ENCODE measurements around the gene KMT2B.
"Not testable (repeated sequence)": the region's sequence is repeated elsewhere in the genome, so short reads cannot be mapped to it uniquely, and the experiment has no call there.

Gene KMT2B

GRCh38 chr19:35717665-35718344, at the start of gene KMT2B:
Gene KMT2B (plus strand): TSS chr19:35718003. CDS start chr19:35718019, 16 bp downstream.
- peak within 1 kb of the TSS; percentile 92 to 100 (median 98) for H3K4me2 ChIP-seq
- peaks cover 36 to 71% (median 41%) of the 10 kb centered on the region in 11 experiments; a peak in 21 of 22 replicates for H4K20me1 ChIP-seq
- H3K4me1 ChIP-seq, result peaks cover 32 to 52% (median 49%) of the 10 kb centered on the region in 10 experiments
- H3K36me3 ChIP-seq, result peaks cover 23 to 35% (median 33%) of the 10 kb centered on the region in 11 experiments
- peak within 1 kb of the TSS; percentile 92 to 98 (median 95) for H3K9ac ChIP-seq
- no peaks in the 10 kb centered on the region for H3K27me3 ChIP-seq
- TF ChIP-seq Cebpa-rat (IDR thresholded peaks at IDR 0.05), result no peak
- no peaks in the 10 kb centered on the region for H3K9me3 ChIP-seq (replicated peaks in 1 of 11)
- peak within 1 kb of the TSS; percentile 73 to 98 (median 90) for H3K4me3 ChIP-seq
- H3K27ac ChIP-seq, result peak within 1 kb of the TSS; percentile 86 to 96 (median 93)

DNA sequence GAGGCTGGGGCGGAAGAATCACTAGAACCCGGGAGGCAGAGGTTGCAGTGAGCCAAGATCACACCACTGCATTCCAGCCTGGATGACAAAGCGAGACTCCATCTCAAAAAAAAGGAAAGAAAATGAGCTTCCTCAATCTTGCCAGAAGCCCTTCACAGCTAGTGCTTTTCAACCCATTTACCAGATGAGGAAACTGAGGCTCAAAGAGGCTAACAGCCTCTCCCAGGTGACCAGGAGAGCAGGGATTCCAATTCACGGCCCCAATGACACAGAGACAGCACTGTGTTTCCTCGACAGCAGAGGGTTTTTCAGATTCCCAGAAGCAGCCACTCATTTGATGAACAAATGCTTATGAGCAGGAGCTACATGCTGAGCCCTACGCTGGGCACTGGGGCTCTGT, 48.2 kb upstream of the KMT2B start:
- Histone ChIP-seq H3K4me1 (peaks cover 0 to 7% (median 3%) of the 10 kb centered on the region in 10 experiments; a peak in 3 of 20 replicates), H3K9me3 (replicated peaks in 1 of 11) (no peaks in the 10 kb centered on the region), H3K27me3 (peaks cover 20 to 30% (median 25%) of the 10 kb centered on the region in 11 experiments), H3K4me2 (no peak overlapping the region), H3K36me3 (no peaks in the 10 kb centered on the region), H3K4me3 (no peak overlapping the region), H3K9ac (no peak overlapping the region), H3K27ac (no peak overlapping the region), H4K20me1 (no peaks in the 10 kb centered on the region; a peak in 1 of 22 replicates)
- no peak for TF ChIP-seq Cebpa-rat (IDR thresholded peaks at IDR 0.05)

DNA sequence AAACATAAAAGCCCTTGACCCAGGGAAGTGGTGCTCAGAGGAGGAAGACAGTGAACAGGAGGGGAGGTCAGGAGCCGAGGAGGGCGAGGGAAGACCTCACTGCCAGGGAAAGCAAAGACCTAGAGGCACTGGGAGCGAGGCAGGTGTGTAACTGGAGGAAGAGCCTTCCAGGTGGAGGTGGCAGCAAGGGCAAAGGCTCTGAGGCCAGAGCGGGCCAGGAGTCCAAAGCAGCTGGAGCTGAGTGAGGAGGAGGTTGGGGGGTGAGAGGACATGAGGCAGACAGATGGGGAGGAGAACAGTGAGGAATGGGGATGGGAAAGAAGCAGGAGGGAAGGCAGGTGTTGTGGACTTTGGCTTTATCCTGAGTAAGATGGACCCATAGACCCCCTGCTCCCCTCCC, 47.8 kb upstream of the KMT2B start:
- H3K4me1 ChIP-seq, result peaks cover 0 to 7% (median 3%) of the 10 kb centered on the region in 10 experiments; a peak in 3 of 20 replicates
- no peak overlapping the region for H3K27ac ChIP-seq
- no peak for TF ChIP-seq Cebpa-rat (IDR thresholded peaks at IDR 0.05)
- H3K9ac ChIP-seq, result no peak overlapping the region
- no peak overlapping the region for H3K4me3 ChIP-seq
- H3K27me3 ChIP-seq, result peaks cover 20 to 33% (median 25%) of the 10 kb centered on the region in 11 experiments
- no peaks in the 10 kb centered on the region for H3K9me3 ChIP-seq (replicated peaks in 1 of 11)
- no peaks in the 10 kb centered on the region; a peak in 1 of 22 replicates for H4K20me1 ChIP-seq
- no peak overlapping the region for H3K4me2 ChIP-seq
- no peaks in the 10 kb centered on the region for H3K36me3 ChIP-seq

DNA sequence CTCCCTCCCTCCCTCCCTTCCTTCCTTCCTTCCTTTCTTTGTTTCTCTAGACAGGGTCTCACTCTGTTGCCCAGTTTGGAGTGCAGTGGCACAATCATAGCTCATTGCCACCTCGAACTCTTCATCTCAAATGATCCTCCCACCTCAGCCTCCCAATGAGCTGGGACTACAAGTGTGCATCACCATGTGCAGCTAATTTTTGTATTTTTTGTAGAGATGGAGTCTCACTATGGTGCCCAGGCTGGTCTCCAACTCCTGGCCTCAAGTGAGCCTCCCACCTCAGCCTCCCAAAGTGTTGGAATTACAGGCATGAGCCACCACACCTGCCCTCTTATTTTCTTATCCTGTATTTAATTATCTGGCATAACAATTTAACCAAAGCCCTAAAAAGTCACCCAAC, 47.1 kb upstream of the KMT2B start:
- Histone ChIP-seq H4K20me1 (no peaks in the 10 kb centered on the region; a peak in 1 of 22 replicates), H3K27ac (no peak overlapping the region), H3K9me3 (replicated peaks in 1 of 11) (no peaks in the 10 kb centered on the region), H3K36me3 (no peaks in the 10 kb centered on the region), H3K27me3 (peaks cover 20 to 33% (median 25%) of the 10 kb centered on the region in 11 experiments), H3K4me1 (peaks cover 0 to 7% (median 3%) of the 10 kb centered on the region in 10 experiments; a peak in 3 of 20 replicates), H3K4me2 (no peak overlapping the region), H3K9ac (no peak overlapping the region), H3K4me3 (no peak overlapping the region)
- no peak for TF ChIP-seq Cebpa-rat (IDR thresholded peaks at IDR 0.05)

GRCh38 chr19:35671818-35672217, 46.0 kb upstream of the KMT2B start:
- H3K27ac ChIP-seq, result no peak overlapping the region

GRCh38 chr19:35673121-35673804, 44.5 kb upstream of the KMT2B start:
- TF ChIP-seq Cebpa-rat (IDR thresholded peaks at IDR 0.05), result no peak
- Histone ChIP-seq H3K9ac (no peak overlapping the region), H3K27ac (no peak overlapping the region)

More at GRCh38 chr19:35671818-35672217, 46.0 kb upstream of the KMT2B start:
- H3K4me2 ChIP-seq, result no peak overlapping the region
- H3K9me3 ChIP-seq (replicated peaks in 1 of 11), result no peaks in the 10 kb centered on the region
- no peak overlapping the region for H3K9ac ChIP-seq
- H3K36me3 ChIP-seq, result no peaks in the 10 kb centered on the region
- no peaks in the 10 kb centered on the region; a peak in 1 of 22 replicates for H4K20me1 ChIP-seq
- no peak overlapping the region for H3K4me3 ChIP-seq
- peaks cover 20 to 33% (median 25%) of the 10 kb centered on the region in 11 experiments for H3K27me3 ChIP-seq
- TF ChIP-seq Cebpa-rat (IDR thresholded peaks at IDR 0.05), result 0 out of 22 replicates have a peak, but pooled peaks of 1 of the 11 experiments have one; percentile 9
- H3K4me1 ChIP-seq, result peaks cover 0 to 7% (median 3%) of the 10 kb centered on the region in 10 experiments; a peak in 3 of 20 replicates

DNA sequence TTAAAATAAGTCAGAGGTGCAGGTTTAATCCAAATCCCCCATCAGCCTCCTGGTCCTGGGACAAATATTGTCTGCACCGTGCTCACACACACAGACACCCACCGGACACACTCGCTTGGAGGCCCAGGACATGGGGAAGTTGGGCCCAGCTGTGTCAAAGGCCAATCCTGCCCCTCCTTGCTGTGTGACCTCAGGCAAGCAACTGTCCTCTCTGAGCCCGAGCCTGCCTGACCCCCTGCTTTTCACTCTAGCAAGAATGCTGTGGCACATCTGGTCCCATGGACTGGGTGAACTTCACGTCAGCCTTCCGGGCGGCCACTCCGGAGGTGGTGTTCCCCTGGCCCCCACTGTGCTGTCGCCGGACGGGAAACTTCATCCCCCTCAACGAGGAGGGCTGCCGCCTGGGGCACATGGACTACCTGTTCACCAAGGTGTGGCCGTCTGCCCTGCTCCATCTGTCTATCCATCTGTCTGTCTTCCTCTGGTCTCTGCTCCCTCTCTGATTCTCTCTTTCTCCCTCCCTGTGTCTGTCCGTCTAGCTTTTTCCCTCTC, 42.1 kb upstream of the KMT2B start:
- no peak for TF ChIP-seq Cebpa-rat (IDR thresholded peaks at IDR 0.05)
- Histone ChIP-seq H3K27me3 (peaks cover 20 to 33% (median 25%) of the 10 kb centered on the region in 11 experiments), H4K20me1 (no peaks in the 10 kb centered on the region), H3K36me3 (no peaks in the 10 kb centered on the region), H3K27ac (no peak overlapping the region), H3K9ac (no peak overlapping the region), H3K4me1 (peaks cover 0 to 7% (median 3%) of the 10 kb centered on the region in 10 experiments; a peak in 3 of 20 replicates), H3K4me3 (no peak overlapping the region), H3K9me3 (replicated peaks in 1 of 11) (no peaks in the 10 kb centered on the region), H3K4me2 (no peak overlapping the region)

More at GRCh38 chr19:35673121-35673804, 44.5 kb upstream of the KMT2B start:
- peak overlapping the region in 5 of 11 experiments; percentile 20 to 48 (median 34); a peak in 10 of 22 replicates for H3K4me2 ChIP-seq
- H3K27me3 ChIP-seq, result peaks cover 20 to 33% (median 25%) of the 10 kb centered on the region in 11 experiments
- no peaks in the 10 kb centered on the region; a peak in 1 of 22 replicates for H4K20me1 ChIP-seq
- no peaks in the 10 kb centered on the region for H3K9me3 ChIP-seq (replicated peaks in 1 of 11)
- H3K4me3 ChIP-seq, result no peak overlapping the region
- peaks cover 0 to 7% (median 3%) of the 10 kb centered on the region in 10 experiments; a peak in 3 of 20 replicates for H3K4me1 ChIP-seq
- H3K36me3 ChIP-seq, result no peaks in the 10 kb centered on the region

DNA sequence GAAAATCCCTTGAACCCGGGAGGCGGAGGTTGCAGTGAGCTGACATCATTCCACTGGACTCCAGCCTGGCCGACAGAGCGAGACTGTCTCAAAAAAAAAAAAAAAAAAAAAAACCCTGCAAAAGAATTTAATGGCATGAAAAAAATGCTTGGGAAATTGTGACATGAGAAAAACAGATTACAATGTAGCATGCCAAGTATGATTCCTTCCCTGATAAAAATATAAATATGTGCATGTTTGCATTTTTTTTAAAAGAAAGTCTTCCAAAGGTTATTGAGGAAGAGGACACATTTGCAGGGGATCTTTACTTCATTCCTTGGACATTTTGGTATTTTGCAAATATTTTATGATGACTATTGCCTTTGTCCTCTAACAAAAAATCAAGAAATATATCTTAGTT, 28.0 kb upstream of the KMT2B start:
- Histone ChIP-seq H3K4me2 (no peak overlapping the region), H3K9me3 (replicated peaks in 1 of 11) (no peaks in the 10 kb centered on the region)

DNA sequence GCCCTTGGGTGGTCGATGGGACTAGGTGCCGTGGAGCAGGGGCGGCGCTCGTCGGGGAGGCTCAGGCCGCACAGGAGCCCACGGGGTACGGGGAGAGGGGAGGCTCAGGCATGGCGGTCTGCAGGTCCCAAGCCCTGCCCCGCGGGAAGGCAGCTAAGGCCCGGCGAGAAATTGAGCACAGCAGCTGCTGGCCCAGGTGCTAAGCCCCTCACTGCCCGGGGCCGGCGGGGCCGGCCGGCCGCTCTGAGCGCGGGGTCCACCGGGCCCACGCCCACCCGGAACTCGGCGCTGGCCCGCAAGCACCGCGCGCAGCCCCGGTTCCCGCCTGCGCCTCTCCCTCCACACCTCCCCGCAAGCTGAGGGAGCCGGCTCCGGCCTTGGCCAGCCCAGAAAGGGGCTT, 26.7 kb upstream of the KMT2B start:
- H3K27ac ChIP-seq, H3K4me2 ChIP-seq, H3K36me3 ChIP-seq: not testable (repeated sequence)

More for the DNA sequence above, 28.0 kb upstream of the KMT2B start:
- Histone ChIP-seq H3K27me3 (no peaks in the 10 kb centered on the region), H3K4me3 (no peak overlapping the region), H3K27ac (no peak overlapping the region), H3K9ac (no peak overlapping the region), H4K20me1 (no peaks in the 10 kb centered on the region), H3K36me3 (no peaks in the 10 kb centered on the region), H3K4me1 (peaks cover 0 to 17% (median 12%) of the 10 kb centered on the region in 10 experiments; a peak in 15 of 20 replicates)
- no peak for TF ChIP-seq Cebpa-rat (IDR thresholded peaks at IDR 0.05)

More for the DNA sequence above, 26.7 kb upstream of the KMT2B start:
- not testable (repeated sequence) for H3K9ac ChIP-seq; H3K27me3 ChIP-seq; H4K20me1 ChIP-seq; H3K9me3 ChIP-seq (replicated peaks in 1 of 11); H3K4me3 ChIP-seq
- H3K4me1 ChIP-seq, result peaks cover 0 to 17% (median 12%) of the 10 kb centered on the region in 10 experiments; a peak in 15 of 20 replicates
